SIG-M5 (cell line): ENCODE results near the gene ELF5.
A peak's percentile ranks its signal among the peaks of the same experiment; 100 is the strongest.

Experiments used
- DNase-seq: peaks from one replicate; lab custom pipeline; 2025; lab: John Stamatoyannopoulos, UW

ELF5 gene

DNA sequence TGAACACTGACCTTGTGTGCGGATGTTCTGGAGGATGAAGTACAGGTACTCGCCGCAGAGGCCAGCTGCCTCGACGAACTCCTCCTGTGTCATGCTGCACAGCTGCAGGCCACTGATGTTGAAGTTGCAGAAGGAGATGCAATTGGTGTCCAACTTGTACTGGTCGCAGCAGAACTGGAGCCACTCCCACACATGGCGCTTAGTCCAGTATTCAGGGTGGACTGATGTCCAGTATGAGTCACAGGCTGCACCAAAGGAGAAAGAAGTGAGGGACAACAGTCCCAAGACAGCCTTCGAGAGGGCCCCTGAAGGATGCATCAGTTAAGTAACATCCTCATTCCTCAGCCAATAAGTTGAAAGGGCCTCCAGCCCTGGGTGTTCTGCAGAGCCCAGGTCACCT, 20.1 kb downstream of the ELF5 start:
- DNase-seq = no peak

DNA sequence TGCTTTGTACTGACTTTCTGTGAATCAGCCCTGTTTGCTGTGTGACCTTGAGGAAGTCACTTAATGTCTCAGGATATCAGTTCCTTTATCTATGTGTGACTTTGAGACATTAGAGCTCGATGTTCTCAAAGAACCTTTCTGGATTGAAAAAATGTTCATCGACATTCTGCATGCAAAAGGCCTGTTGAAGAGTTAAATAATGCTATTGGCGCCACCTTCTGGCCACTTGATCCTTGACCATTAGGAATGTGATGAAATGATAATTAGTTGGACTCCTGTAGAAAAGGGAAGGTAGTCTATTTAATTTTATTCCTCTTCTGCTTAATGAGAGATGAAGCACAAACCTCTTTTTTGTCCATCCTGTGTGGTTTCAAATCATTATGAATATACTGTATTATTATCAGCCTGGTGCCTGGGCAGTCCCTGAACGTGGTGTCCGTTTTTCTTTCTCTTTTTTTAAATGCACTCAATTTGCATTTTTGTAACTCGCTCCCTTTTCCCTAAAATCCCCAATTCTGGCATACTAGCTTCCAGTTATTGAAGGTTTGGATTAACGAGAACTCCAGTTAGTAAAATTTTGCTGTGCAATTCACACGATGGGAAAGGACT, 20.7 kb downstream of the ELF5 start:
- no peak for DNase-seq

DNA sequence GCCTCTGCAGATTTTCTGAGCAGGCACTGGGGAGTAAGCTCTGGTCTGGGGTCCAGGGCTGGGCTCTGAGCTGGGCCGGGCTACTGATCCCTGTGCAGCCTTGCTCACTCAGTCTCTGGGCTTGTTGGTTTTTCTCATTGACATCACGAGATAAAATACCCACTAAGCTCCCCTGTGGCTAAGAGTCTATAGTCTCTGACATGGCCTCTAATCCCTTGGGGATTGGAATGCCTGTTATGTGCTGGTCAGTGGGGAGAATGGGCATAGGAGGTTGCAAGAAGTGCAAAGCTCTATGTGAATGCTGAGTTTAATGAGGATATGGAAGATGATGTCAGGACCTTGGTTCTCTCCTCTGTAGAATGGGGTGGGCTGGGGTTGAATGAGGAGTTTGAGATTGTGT, 23.3 kb downstream of the ELF5 start:
- DNase-seq = no peak

DNA sequence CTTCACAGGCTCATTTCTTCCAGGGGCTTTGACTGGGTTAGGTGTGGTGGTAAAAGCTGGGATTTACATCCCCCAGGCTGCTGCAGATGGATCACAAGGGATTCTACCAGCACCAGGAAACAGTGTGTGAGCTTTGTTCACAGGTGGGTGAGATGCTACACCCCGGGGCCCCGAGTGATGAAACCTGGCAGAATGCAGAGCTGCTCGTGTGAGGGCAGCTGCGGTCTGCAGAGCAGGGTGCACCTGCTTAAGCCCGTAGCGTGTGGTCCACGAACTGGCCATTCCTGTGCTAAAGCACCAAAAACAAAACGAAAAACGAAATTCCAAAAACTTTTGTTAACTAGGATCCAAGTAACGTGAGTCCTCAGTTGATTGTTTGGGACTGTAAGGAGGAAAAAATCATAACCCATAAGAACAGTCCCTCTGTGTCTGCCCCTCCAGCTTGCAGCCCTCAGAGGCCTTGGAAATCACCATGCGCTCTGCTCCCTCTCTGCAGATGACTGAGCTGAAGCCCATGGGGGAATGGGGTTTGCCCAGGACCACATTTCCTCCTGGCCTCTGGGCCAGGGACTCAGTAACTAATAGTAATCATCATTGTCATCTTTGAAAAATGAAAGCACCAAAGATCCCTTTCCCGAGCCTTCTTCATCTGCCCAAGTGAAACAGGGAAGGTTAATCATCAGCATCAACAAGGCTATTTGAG, 24.6 kb downstream of the ELF5 start:
- DNase-seq = no peak

DNA sequence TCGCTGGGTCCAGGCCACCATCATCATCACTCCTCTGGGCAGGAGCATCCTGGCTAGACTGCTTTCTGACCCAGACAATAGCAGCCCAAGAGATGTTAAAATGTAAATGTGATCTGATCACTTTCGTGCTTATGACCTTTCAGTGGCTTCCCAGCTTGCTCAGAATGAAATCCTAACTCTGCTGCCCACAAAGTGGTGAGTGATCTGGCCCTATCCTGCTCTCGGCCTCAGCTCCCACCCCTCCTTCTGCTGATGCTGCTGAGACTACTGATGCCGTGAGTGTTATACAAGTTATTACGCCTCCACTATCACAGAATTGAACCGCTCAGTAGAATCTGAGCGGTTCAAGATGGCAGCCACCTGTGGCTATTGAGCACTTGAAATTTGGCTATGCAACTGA, 26.2 kb downstream of the ELF5 start:
- DNase-seq = no peak

DNA sequence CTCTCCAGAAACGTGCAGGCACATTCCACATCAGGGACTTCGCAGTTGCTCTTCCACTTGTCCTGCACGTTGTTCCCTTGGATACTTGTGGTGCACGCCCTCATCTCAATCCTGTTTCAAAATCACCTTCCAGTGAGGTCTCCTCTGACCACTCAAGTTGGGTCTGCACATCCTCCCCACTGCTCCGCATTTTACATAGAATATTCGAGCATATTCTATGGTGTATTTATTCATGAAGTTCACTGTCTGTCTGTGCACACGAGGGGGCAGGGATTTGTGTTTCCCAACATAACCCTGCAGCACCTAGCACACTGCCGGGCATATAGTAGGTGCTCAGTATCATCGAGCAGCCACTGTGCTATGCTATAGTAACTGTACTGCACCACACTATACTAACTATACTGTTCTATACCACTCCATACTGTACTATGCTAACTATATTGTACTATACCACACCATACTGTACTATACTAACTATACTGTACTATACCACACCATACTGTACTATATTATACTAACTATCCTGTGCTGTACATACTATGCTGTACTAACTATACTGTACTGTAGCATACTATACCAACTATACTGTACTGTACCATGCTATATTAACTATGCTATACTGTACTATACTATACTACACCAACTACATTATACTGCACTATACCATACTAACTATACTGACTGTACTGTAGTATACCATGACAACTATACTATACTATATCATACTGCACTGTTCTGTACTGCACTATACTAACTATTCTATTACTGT, 30.3 kb downstream of the ELF5 start:
- no peak for DNase-seq

DNA sequence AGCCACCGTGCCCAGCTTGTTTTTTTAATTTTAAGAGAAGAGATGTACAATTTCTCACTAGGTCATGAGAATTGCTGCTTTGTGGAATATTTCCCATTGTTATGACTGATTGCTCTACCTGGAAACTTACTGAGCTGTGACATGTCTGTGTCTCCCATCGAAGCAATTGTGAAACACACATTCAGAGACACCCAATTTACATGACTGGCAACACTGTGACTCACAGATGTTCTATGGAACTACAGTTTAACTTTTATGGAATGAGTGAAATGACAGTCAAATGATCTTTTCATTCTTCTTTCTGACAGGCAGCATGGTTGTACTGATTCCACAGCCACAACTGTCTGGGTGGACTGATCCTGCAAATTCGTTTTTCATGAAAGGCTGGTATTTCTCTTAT, 32.3 kb downstream of the ELF5 start:
- no peak for DNase-seq

DNA sequence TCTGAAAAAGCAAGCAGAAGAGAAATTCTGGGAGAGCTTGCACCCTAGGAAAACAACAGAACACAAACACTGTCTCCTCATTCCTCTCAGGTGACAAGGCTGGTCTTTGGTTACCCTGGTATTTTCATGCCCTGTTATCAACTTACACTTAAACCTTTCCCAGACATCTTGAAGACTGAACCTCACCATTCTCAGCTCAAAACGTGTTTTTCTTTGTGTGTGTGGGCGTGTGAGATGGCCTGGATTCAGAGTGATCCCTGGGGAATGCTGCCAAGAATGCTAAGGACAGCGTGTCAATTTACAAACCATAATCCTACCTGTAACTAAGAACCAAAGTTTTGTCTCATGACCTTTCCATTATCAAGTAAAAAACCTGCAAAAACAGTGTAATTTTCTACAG, 33.3 kb downstream of the ELF5 start:
- DNase-seq = no peak

DNA sequence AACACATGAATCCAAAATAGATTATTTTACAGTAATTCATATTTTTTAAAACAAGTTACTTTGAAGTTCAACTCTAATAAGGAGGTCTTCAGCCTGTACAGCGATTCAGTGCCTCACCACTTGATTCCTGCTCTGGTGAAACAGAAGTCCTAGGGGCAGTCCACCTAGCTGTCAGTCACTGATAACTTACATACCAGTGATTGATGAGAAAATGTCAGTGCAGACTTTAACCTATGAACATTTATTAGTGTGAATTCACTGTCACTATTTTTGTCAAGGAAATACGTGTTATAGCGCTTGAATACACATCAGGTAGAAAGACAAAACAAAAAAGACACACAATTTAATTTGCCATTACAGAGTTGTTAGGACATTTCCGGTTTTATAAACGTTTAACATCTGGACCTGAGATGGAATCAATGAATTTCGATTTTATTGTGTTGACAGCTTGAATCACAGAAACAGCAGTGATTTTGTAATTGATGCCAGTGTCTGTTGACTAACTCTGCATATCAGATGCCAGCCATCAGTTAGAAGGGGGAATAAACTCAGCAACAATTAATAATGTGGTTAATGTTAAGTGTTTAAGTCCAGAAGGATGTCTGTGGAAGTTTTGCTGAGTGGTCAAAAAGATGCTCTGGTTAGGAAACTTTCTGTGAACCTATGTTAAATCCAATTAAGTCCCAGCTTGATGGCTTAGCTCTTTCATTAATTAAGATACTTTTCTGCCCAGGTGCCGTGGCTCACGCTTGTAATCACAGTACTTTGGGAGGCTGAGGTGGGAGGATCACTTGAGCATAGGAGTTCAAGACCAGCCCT, 34.5 kb downstream of the ELF5 start:
- no peak for DNase-seq

DNA sequence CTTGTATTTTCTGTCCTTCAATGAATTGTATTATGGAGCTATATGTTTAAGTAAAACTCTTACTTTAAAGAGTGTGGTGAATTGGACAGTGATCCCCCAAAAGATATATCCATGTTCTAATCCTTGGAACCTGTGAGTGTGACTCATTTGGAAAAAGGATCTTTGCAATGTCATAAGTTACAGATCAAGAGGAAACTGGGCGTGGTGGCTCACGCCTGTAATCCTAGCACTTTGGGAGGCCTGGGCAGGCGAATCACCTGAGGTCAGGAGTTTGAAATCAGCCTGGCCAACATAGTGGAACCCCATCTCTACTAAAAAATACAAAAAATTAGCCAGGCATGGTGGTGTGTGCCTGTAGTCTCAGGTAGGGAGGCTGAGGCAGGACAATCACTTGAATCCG, 36.7 kb downstream of the ELF5 start:
- DNase-seq = no peak

DNA sequence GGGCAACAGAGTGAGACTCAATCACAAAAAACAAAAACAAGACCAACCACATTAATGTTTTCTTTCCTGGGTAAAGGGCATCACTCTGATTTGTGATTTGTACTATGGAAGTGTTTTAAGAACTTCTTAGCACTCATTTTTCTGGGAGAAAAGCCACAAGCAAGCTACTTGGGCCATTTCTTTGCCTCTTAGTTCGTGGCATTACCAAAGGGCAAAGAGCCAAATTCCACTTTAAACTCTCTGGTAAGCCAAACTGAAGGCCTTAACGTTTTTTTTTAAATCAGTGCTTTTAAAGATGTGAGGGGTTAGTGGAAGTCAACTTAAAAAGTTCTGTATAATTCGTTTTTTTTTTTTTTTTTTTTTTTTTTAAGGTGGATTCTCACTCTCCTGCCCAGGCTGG, 37.9 kb downstream of the ELF5 start:
- no peak for DNase-seq

DNA sequence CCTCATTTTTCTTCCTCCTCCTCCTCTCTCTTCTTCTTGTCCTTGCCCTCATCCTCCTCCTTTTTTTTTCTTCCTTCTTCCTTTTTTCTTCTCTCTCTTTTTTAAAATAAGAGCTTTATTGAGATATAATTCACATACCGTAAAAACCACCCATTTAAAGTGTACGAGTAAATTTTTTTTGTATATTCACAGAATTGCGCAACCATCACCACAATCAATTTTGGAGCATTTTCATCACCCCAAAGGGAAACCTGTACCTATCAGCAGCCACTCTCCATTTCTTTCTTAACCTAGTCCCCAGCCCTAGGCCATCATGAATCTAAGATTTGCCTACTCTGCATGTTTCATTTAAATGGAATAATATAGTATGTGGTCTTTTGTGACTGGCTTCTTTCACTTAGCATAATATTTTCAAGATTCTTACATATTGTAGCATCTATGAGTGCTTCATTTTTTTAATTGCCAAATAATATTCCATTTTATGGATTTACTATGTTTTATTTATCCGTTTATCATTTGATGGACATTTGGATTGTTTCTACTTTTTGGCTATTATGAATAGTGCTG, 39.9 kb downstream of the ELF5 start:
- DNase-seq = no peak

DNA sequence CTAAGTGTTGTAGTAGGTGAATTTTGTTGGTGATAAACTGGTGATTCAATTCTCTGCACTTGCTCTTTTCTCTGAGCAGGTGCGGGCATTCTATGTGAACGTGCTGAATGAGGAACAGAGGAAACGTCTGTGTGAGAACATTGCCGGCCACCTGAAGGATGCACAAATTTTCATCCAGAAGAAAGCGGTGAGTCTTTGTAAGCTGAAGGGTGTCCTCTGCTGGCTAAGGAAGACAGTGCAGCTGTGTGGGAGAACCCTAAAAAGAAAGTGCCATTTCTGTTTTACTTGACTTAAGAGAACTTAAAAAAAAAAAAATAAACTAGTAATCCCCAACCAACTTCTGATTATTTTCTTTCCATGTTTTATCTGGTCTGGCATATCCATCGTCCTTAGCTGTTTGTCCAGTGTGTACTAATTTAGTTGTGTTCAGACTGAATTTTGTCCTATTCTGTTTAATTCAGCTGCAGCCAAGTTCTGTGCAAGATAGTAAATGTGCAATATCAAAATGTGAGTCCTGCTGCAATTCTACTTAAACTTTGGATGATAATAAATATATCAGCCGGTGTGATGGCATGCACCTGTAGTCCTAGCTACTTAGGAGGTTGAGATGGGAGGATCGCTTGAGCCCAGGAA, 45.3 kb downstream of the ELF5 start:
- DNase-seq = no peak

DNA sequence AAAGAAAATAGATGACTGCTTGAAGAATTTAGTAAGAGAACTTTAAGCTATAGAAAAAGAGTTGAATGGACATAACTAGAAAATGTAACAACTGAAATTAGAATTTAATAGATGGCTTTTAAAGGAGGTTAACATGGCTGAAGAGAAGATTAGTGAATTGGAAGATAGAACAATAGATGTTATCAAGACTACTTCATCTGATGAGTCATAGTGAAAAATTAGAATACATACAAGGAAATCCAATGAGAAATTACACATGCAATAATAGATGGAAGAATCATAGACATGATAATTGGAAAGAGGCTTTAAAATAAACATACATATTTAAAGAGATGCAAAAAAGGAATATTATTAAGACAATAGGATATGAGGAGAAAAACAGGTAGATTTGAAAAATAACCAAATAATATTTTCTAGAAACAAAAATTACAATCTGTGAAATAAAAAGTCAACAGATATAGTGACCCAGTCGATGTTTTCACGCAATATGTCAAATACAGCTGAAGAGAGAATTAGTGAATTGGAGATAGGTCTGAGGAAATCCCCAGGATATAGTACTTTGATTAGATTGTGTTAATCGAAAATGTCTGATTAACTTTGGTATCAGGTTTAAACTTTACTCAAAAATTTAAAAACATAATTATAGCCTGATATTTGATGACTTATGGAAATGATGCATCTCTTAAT, 46.6 kb downstream of the ELF5 start:
- DNase-seq = no peak

DNA sequence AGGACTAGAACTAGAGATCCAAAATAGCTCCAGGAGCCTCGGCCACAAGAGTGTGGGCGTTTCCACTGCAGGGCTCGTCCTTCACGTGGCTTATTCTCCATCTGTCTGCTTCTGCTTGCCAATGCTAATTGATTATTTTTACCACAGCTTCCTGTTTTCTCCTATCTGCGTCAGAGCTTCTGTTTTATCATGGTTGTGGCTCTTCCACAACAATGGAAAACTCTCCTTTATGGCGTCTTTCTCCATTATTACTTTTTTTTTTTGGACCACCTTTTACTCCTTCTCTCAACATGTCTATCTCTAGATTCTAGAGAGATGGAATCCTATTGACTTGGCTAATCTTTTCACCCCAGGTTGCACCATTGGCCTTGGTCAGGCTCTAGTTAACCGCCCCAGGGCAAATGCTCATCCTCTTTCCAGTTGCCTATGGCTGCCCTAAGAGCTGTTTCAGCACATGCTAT, 49.0 kb downstream of the ELF5 start:
- DNase-seq = peak; percentile 13

DNA sequence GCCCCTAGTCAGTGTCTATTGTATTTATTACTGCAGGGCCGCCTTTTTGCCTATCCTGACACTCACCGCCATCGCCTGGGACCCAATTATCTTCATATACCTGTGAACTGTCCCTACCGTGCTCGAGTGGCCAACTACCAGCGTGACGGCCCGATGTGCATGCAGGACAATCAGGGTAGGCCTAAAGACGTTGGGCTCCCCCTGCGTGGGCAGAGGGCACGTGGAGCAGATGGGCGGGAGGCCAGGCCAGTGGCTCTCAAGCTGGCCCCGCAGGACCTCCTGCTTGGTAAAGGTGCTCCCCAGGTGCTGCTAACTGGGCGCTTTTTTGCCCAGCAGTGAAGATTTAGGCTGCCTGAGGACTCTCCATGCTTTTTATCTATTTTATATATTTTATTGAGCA, 52.4 kb downstream of the ELF5 start:
- no peak for DNase-seq

DNA sequence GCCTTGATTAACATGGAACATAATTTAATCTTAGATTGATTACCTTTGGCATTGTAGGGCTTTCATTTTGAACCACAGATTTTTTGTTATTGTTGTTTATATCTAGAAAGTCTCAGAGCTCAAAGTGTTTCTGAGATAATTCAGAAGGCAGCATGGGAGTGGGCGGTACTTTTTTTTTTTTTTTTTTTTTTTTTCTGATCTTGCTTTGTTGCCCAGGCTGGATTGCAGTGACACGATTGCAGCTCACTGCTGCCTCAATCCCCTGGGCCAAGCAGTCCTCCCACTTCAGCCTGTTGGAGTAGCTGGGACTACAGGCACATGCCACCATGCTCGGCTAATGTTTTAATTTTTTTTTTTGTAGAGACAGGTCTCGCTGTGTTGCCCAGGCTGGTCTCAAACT, 53.3 kb downstream of the ELF5 start:
- no peak for DNase-seq

DNA sequence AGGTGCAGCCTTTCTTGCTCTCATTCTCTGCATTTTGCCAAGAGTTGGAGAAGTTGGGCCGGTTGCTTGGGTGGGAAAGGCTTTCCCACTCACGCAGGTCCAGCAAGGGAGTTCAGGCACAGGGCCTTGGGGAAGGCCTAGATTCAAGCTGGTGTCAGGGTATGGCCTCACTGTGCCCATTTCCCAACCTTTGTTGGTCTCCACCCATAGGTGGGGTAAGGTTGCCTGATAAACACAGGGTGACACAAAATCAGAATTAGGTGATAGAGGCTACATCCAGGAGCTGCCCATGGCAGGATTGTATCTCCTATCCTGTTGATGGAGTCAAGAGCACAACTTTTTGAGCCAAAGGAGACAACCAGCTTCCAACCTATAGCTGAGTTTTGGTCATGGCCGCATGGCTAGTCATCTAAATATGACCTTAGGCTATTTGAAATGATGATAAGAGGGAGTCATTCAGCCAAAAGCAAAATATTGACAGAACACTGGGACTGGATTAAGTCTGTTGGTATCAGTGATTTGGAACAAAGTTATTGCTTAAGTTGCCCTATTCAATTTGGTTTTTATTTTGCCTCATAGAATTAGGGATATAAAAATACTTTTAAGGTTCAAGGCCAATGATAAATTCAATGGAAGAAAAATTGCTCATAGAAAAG, 54.0 kb downstream of the ELF5 start:
- no peak for DNase-seq

DNA sequence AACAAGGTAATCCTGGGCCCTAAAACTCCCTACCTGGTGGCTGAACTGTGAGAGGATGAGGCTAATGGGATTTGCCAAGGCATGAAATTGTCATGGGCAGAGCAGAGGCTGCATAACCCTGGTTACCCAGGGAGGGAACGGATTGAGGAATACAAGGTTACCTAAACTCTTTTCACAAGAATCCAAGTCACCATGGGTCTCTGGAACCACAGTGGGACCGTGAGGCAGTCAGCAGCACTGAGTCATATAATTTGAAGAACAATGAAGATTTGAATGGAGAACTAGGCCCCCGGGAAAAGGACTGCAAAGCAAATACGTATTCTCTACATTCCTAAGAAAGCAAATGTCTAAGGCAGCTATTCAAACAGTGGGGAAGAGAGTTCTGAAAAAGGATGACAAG, 55.1 kb downstream of the ELF5 start:
- DNase-seq = no peak

DNA sequence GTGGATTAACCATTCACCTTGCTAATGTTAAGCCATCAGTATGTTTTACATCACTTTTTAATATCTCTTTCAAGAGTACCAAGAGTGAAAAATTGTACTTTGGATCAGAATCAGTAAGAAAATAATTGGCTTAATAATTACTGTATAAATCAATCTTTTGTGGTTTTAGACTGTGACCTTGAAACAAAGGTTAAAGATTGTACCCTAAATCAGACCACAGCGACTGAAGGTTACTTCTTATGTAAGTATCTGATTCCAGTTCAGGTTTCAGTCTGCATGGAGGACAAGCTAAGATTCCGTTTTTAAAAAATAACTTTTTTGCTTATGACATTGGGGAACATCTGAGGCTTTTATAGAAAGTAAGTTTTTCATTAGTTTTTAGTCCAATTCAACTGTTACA, 56.0 kb downstream of the ELF5 start:
- DNase-seq = no peak
